Endothelial cell of umbilical vein (primary cell): ENCODE measurements around the gene STK10. TPM values are rescaled to one million over a fixed set of nuclear protein-coding genes. Genes with fewer than 3 reads are reported as not detected.

Experiments
- BruUV-seq: library from RNA; stranded (reverse); fragments of 400-500 nt; replicated peaks from 2 replicates; lab custom pipeline; 2021; lab: Mats Ljungman, UMichigan
- CTCF ChIA-PET: fragments of 300-600, 350-600 bp; sonication (Branson Sonifier 250); formaldehyde crosslinking; loops from one replicate; lab custom pipeline; 2021; ENCODE audit warnings: antibody characterized with exemption, inconsistent platforms; lab: Charles Lee
- POLR2A ChIA-PET: fragments of 300-600, 350-600 bp; sonication (Branson Sonifier 250); formaldehyde crosslinking; loops from one replicate; lab custom pipeline; 2021; ENCODE audit warnings: antibody characterized with exemption, inconsistent platforms; lab: Charles Lee
- DNase-seq: peaks from one replicate; pipeline ENCODE4 v3.0.0-alpha.2; 2011; ENCODE audit warnings: low read depth, low spot score
- FAIRE-seq: peaks from 2 replicates; lab custom pipeline; 2011; peaks lifted over from hg19 to GRCh38; lab: Jason Lieb, UNC
- H2AFZ ChIP-seq: 2 replicates; pipeline ENCODE4 v1.6.0; 2012; ENCODE audit warnings: low read depth, low read length, control low read depth, inconsistent platforms
- H3K27ac ChIP-seq: 2 replicates; pipeline ENCODE4 v1.5.1; 2011; ENCODE audit warnings: low read depth, mild to moderate bottlenecking, control low read depth, low read length, moderate library complexity; ENCODE audit not compliant: insufficient read depth
- H3K27me3 ChIP-seq, 2 experiments: 2 replicates each; pipeline versions ENCODE4 v1.6.0 to v1.6.1; 2011; ENCODE audit warnings: low read length in 2 of 2, mixed read lengths in 1 of 2; ENCODE audit not compliant: control insufficient read depth in 2 of 2, insufficient read depth in 2 of 2
- H3K36me3 ChIP-seq, 2 experiments: 2 replicates in 1 of 2; 3 replicates in 1 of 2; pipeline ENCODE4 v1.5.1; 2011; ENCODE audit warnings: low read length in 2 of 2, mild to moderate bottlenecking in 1 of 2, moderate library complexity in 1 of 2; ENCODE audit not compliant: control insufficient read depth in 2 of 2, insufficient read depth in 2 of 2; ENCODE audit errors: extremely low read depth in 1 of 2
- H3K4me1 ChIP-seq: 3 replicates; pipeline ENCODE4 v1.5.1; 2011; ENCODE audit warnings: mild to moderate bottlenecking, low read length; ENCODE audit not compliant: control insufficient read depth, insufficient read depth; ENCODE audit errors: extremely low read depth
- H3K4me2 ChIP-seq: 2 replicates; pipeline ENCODE4 v1.6.1; 2011; ENCODE audit warnings: low read length, control low read depth, mixed read lengths; ENCODE audit not compliant: insufficient read depth
- H3K4me3 ChIP-seq, 3 experiments: fragments of 200-600 bp in 1 of 3; sonication (generic), shearing (Covaris generic) in 1 of 3; replicated peaks in 1 of 3; 2 replicates each; pipeline ENCODE4 v1.5.1; 2011 to 2016; ENCODE audit warnings: control low read depth in 3 of 3, low read length in 3 of 3, mild to moderate bottlenecking in 2 of 3, inconsistent platforms in 1 of 3, low read depth in 1 of 3, moderate library complexity in 1 of 3; ENCODE audit not compliant: insufficient read depth in 1 of 3
- H3K79me2 ChIP-seq: 2 replicates; pipeline ENCODE4 v1.6.0; 2012; ENCODE audit warnings: low read length, inconsistent platforms; ENCODE audit not compliant: control insufficient read depth, insufficient read depth
- H3K9ac ChIP-seq: replicated peaks from 2 replicates; pipeline ENCODE3; 2011; ENCODE audit warnings: low read length, control low read depth; ENCODE audit not compliant: insufficient read depth; ENCODE audit errors: extremely low read depth
- H3K9me1 ChIP-seq: replicated peaks from 3 replicates; pipeline ENCODE4 v1.6.0; 2011; ENCODE audit warnings: mild to moderate bottlenecking, low read length; ENCODE audit not compliant: control insufficient read depth, insufficient read depth; ENCODE audit errors: extremely low read depth
- H3K9me3 ChIP-seq: replicated peaks from 2 replicates; pipeline ENCODE4 v1.5.1; 2012; ENCODE audit warnings: low read length, inconsistent platforms; ENCODE audit not compliant: control insufficient read depth, insufficient read depth
- H4K20me1 ChIP-seq: replicated peaks from 2 replicates; pipeline ENCODE3; 2011; ENCODE audit warnings: mild to moderate bottlenecking, low read length; ENCODE audit not compliant: control insufficient read depth, insufficient read depth; ENCODE audit errors: extremely low read depth
- CTCF ChIP-seq, 2 donors: IDR thresholded peaks; 1 replicate in 1 of 2; 2 replicates in 1 of 2; pipeline ENCODE4 v1.5.1; 2011; ENCODE audit warnings: low read length in 2 of 2, mild to moderate bottlenecking in 2 of 2, moderate library complexity in 2 of 2, control low read depth in 1 of 2, inconsistent platforms in 1 of 2, low read depth in 1 of 2; ENCODE audit not compliant: insufficient read depth in 1 of 2; ENCODE audit errors: extremely low read depth in 1 of 2
- EZH2 ChIP-seq: IDR thresholded peaks from 2 replicates; pipeline ENCODE4 v1.6.1; 2012; ENCODE audit warnings: borderline replicate concordance, low read depth, mild to moderate bottlenecking, moderate library complexity, low read length, inconsistent platforms; ENCODE audit not compliant: severe bottlenecking
- FOS ChIP-seq: IDR thresholded peaks from 2 replicates; pipeline ENCODE4 v1.6.1; 2011; ENCODE audit warnings: mild to moderate bottlenecking, low read length, moderate library complexity, borderline replicate concordance; ENCODE audit not compliant: insufficient read depth
- GATA2 ChIP-seq: IDR thresholded peaks from 2 replicates; pipeline ENCODE4 v1.7.0; 2011; ENCODE audit warnings: low read depth, mild to moderate bottlenecking, moderate library complexity, mixed read lengths, low read length; ENCODE audit not compliant: insufficient read length, insufficient read depth
- JUN ChIP-seq: IDR thresholded peaks from 2 replicates; pipeline ENCODE4 v1.6.1; 2011; ENCODE audit warnings: borderline replicate concordance, low read depth; ENCODE audit not compliant: insufficient read length, insufficient read depth
- MAX ChIP-seq: IDR thresholded peaks from 2 replicates; pipeline ENCODE4 v1.6.1; 2011; ENCODE audit not compliant: insufficient read depth, insufficient read length
- MYC ChIP-seq: IDR thresholded peaks from one replicate; pipeline ENCODE4 v1.6.1; 2011; ENCODE audit warnings: mild to moderate bottlenecking, low read depth, low read length
- POLR2A ChIP-seq: IDR thresholded peaks from 2 replicates; pipeline ENCODE4 v1.6.1; 2012; ENCODE audit warnings: low read depth, mild to moderate bottlenecking, control low read depth, low read length
- POLR2AphosphoS5 ChIP-seq: IDR thresholded peaks from 2 replicates; pipeline ENCODE4 v1.6.1; 2012; ENCODE audit warnings: low read depth, mild to moderate bottlenecking, control low read depth, low read length, moderate library complexity; ENCODE audit not compliant: insufficient read depth
- dilution Hi-C: fragments of 300-500 bp; cut with MboI; formaldehyde crosslinking; loops from one replicate; pipeline ENCODE4 v1.15.0; 2019; ENCODE audit warnings: low sequenced_read_pairs; ENCODE audit not compliant: extremely low pct_ligation_motif_present
- intact Hi-C: fragments of 100-400 bp; cut with micrococcal nuclease; formaldehyde crosslinking; loops from one replicate; pipeline ENCODE4 v1.10.0; 2022
- polyA plus RNA-seq, 4 experiments: library from polyadenylated mRNA; depleted of rRNA in 3 of 4; stranded (reverse) in 3 of 4; unstranded in 1 of 4; fragments of >200 nt; gene quantifications; 2 replicates each; pipeline versions ENCODE4 v1.2.1 to v1.2.3, GENCODE V29; 2011 to 2012; ENCODE audit warnings: missing spikeins in 1 of 4
- total RNA-seq: library from RNA; stranded (reverse); gene quantifications from 2 replicates; pipeline ENCODE4 v1.2.3, GENCODE V29; 2021

The STK10 gene
- total and polyA plus RNA-seq, 2 donors (not counting 3 experiments of a cell fraction or from before 2014, with no cell fraction given): 16.9 to 47.2 TPM

- Histone ChIP-seq H3K9ac (no peak overlapping the region), H3K27ac (no peak overlapping the region), H3K4me1 (no peaks in the 10 kb centered on the region), H3K27me3 (no peaks in the 10 kb centered on the region), H3K4me3 (no peak overlapping the region), H4K20me1 (no peaks in the 10 kb centered on the region), H3K79me2 (no peaks in the 10 kb centered on the region), H3K36me3 (no peaks in the 10 kb centered on the region), H3K9me3 (no peaks in the 10 kb centered on the region), H3K9me1 (no peaks in the 10 kb centered on the region), H3K4me2 (no peak overlapping the region), H2AFZ (no peak overlapping the region)
- dilution Hi-C loops (no loop called here), intact Hi-C loops (no loop called here)
- ChIA-PET POLR2A (no interaction called here), CTCF (interaction anchor here (0.6 kb wide), 1 partner anchor 182 kb away, joined by 3 read pairs; no protein-coding TSS in a partner anchor)
- no TSS peak for BruUV-seq
- no peak for TF ChIP-seq EZH2
- TF ChIP-seq FOS: no peak
- no peak for TF ChIP-seq GATA2
- TF ChIP-seq POLR2A: no peak
- TF ChIP-seq MYC: no peak
- TF ChIP-seq CTCF (IDR thresholded peaks at IDR 0.05; ENCODE audit: extremely low read depth in 1 of 2, insufficient read depth in 1 of 2, low read depth in 1 of 2, low read length in 2 of 2): no peak
- TF ChIP-seq JUN: no peak
- TF ChIP-seq POLR2AphosphoS5: no peak
- TF ChIP-seq MAX: no peak
- FAIRE-seq (no peak), DNase-seq (no peak)
Observed at GRCh38 chr5:172200476-172200875, 12.5 kb upstream of the STK10 start.
